ENCODE measurements around the gene MILR1.

MILR1 gene

GRCh38 chr17:64500862-64501765, 52.2 kb downstream of the MILR1 start:
- Histone ChIP-seq H3K9ac (ENCODE audit: low read length) (no peak overlapping the region), H4K20me1 (ENCODE audit: insufficient read depth, low read length) (peaks cover 16% of the 10 kb centered on the region), H3K9me3 (ENCODE audit: insufficient read depth, low read length) (no peaks in the 10 kb centered on the region), H3K4me2 (ENCODE audit: low read length) (no peak overlapping the region), H3K4me1 (ENCODE audit: low read length) (peaks cover 34% of the 10 kb centered on the region), H3K79me2 (ENCODE audit: low read length) (peaks cover 74% of the 10 kb centered on the region), H3K27me3 (ENCODE audit: low read depth, low read length) (no peaks in the 10 kb centered on the region), H3K36me3 (replicated peaks; ENCODE audit: low read depth, low read length) (peaks cover 72% of the 10 kb centered on the region), H3K27ac (ENCODE audit: low read length) (no peak overlapping the region), H2AFZ (ENCODE audit: low read depth, low read length) (no peak overlapping the region), H3K4me3 (ENCODE audit: low read length) (no peak overlapping the region)
- no peak for TF ChIP-seq CTCF (IDR thresholded peaks at IDR 0.05; ENCODE audit: low read depth, low read length)
- TF ChIP-seq EZH2phosphoT487 (IDR thresholded peaks at IDR 0.05; ENCODE audit: low read depth): no peak

DNA sequence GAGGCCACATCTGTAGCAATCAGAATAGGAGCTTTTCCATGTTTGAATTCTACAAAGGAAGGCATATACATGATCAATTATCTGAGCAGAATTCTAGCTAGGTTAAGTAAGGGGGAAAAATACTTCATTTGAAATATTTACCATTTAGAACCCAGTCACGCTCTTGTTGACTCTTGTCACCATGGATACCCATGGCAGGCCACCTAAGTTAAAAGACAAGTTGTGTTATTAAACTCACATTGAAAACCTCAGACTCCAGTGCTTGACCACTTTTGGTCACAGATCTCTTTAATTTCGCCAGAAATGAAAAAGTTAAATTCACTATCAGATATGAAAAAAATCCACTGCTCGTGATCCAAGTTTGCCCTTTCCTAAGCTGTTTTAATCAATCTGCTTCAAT, 53.1 kb downstream of the MILR1 start:
- Histone ChIP-seq H3K4me2 (ENCODE audit: low read length) (no peak overlapping the region), H4K20me1 (ENCODE audit: insufficient read depth, low read length) (peaks cover 16% of the 10 kb centered on the region), H3K9ac (ENCODE audit: low read length) (no peak overlapping the region), H3K36me3 (replicated peaks; ENCODE audit: low read depth, low read length) (peaks cover 72% of the 10 kb centered on the region), H2AFZ (ENCODE audit: low read depth, low read length) (no peak overlapping the region), H3K4me3 (ENCODE audit: low read length) (no peak overlapping the region), H3K27me3 (ENCODE audit: low read depth, low read length) (no peaks in the 10 kb centered on the region), H3K9me3 (ENCODE audit: insufficient read depth, low read length) (no peaks in the 10 kb centered on the region), H3K79me2 (ENCODE audit: low read length) (peaks cover 71% of the 10 kb centered on the region), H3K4me1 (ENCODE audit: low read length) (peaks cover 34% of the 10 kb centered on the region), H3K27ac (ENCODE audit: low read length) (no peak overlapping the region)
- TF ChIP-seq CTCF (IDR thresholded peaks at IDR 0.05; ENCODE audit: low read depth, low read length): no peak
- no peak for TF ChIP-seq EZH2phosphoT487 (IDR thresholded peaks at IDR 0.05; ENCODE audit: low read depth)

DNA sequence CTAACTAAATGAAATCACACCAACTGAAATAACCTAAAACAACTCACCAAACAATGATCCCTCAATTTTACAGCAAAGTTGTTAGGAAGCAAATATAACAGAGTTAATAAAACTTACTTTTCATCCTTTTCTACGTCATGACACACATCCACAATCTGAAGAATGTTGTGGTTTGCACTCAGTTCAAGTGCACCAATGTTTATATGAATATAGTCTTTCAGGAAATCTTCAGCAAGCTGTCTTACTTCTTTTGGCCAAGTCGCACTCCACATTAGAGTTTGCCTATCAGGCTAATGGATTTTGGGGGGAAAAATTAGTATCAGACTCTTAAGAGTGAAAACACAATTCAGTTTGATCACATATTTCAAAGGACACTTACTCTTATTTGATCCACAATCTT, 53.9 kb downstream of the MILR1 start:
- Histone ChIP-seq H3K9me3 (ENCODE audit: insufficient read depth, low read length) (no peaks in the 10 kb centered on the region), H3K4me3 (ENCODE audit: low read length) (no peak overlapping the region), H2AFZ (ENCODE audit: low read depth, low read length) (no peak overlapping the region), H3K4me2 (ENCODE audit: low read length) (no peak overlapping the region), H3K9ac (ENCODE audit: low read length) (no peak overlapping the region), H3K36me3 (replicated peaks; ENCODE audit: low read depth, low read length) (peaks cover 72% of the 10 kb centered on the region), H3K27ac (ENCODE audit: low read length) (no peak overlapping the region), H4K20me1 (ENCODE audit: insufficient read depth, low read length) (peaks cover 19% of the 10 kb centered on the region), H3K4me1 (ENCODE audit: low read length) (peaks cover 27% of the 10 kb centered on the region), H3K79me2 (ENCODE audit: low read length) (peaks cover 79% of the 10 kb centered on the region), H3K27me3 (ENCODE audit: low read depth, low read length) (no peaks in the 10 kb centered on the region)
- TF ChIP-seq EZH2phosphoT487 (IDR thresholded peaks at IDR 0.05; ENCODE audit: low read depth) (no peak), CTCF (IDR thresholded peaks at IDR 0.05; ENCODE audit: low read depth, low read length) (no peak)

GRCh38 chr17:64503341-64503740, 54.4 kb downstream of the MILR1 start:
- H3K27me3 ChIP-seq (ENCODE audit: low read depth, low read length): no peaks in the 10 kb centered on the region
- peaks cover 25% of the 10 kb centered on the region for H4K20me1 ChIP-seq (ENCODE audit: insufficient read depth, low read length)
- peaks cover 84% of the 10 kb centered on the region for H3K79me2 ChIP-seq (ENCODE audit: low read length)
- H3K4me2 ChIP-seq (ENCODE audit: low read length): no peak overlapping the region
- no peak overlapping the region for H2AFZ ChIP-seq (ENCODE audit: low read depth, low read length)
- H3K9me3 ChIP-seq (ENCODE audit: insufficient read depth, low read length): no peaks in the 10 kb centered on the region
- no peak overlapping the region for H3K4me3 ChIP-seq (ENCODE audit: low read length)
- TF ChIP-seq CTCF (IDR thresholded peaks at IDR 0.05; ENCODE audit: low read depth, low read length) (no peak), EZH2phosphoT487 (IDR thresholded peaks at IDR 0.05; ENCODE audit: low read depth) (no peak)
- no peak overlapping the region for H3K27ac ChIP-seq (ENCODE audit: low read length)
- H3K4me1 ChIP-seq (ENCODE audit: low read length): peaks cover 27% of the 10 kb centered on the region
- no peak overlapping the region for H3K9ac ChIP-seq (ENCODE audit: low read length)
- peaks cover 71% of the 10 kb centered on the region for H3K36me3 ChIP-seq (replicated peaks; ENCODE audit: low read depth, low read length)
